Stomach smooth muscle (tissue), 2 donors: Measurements from ENCODE around the gene RPL13.

Experiments used
- H3K27ac ChIP-seq: one replicate; pipeline ENCODE4 v1.7.0; 2013; ENCODE audit warnings: mild to moderate bottlenecking, low read length, inconsistent platforms
- H3K27me3 ChIP-seq, 2 donors: one replicate each; pipeline ENCODE4 v1.7.0; 2013; ENCODE audit warnings: low read length in 2 of 2; ENCODE audit not compliant: insufficient read depth in 2 of 2, control insufficient read depth in 1 of 2
- H3K36me3 ChIP-seq, 2 donors: one replicate each; pipeline ENCODE4 v1.7.0; 2013; ENCODE audit warnings: low read length in 2 of 2; ENCODE audit not compliant: control insufficient read depth in 2 of 2, insufficient read depth in 2 of 2
- H3K4me1 ChIP-seq: one replicate; pipeline ENCODE4 v1.7.0; 2013; ENCODE audit warnings: low read length; ENCODE audit not compliant: control insufficient read depth, insufficient read depth
- H3K4me3 ChIP-seq, 2 donors: one replicate each; pipeline ENCODE4 v1.7.0; 2013; ENCODE audit warnings: low read length in 2 of 2
- H3K9ac ChIP-seq, 2 donors: one replicate each; pipeline ENCODE4 v1.7.0; 2013; ENCODE audit warnings: low read length in 2 of 2, mild to moderate bottlenecking in 1 of 2
- H3K9me3 ChIP-seq, 2 donors: one replicate each; pipeline ENCODE4 v1.7.0; 2013; ENCODE audit warnings: low read length in 2 of 2; ENCODE audit not compliant: control insufficient read depth in 2 of 2
- donor health status: healthy.
- donor health status: Pancreatic carcinoma.

RPL13 gene

DNA sequence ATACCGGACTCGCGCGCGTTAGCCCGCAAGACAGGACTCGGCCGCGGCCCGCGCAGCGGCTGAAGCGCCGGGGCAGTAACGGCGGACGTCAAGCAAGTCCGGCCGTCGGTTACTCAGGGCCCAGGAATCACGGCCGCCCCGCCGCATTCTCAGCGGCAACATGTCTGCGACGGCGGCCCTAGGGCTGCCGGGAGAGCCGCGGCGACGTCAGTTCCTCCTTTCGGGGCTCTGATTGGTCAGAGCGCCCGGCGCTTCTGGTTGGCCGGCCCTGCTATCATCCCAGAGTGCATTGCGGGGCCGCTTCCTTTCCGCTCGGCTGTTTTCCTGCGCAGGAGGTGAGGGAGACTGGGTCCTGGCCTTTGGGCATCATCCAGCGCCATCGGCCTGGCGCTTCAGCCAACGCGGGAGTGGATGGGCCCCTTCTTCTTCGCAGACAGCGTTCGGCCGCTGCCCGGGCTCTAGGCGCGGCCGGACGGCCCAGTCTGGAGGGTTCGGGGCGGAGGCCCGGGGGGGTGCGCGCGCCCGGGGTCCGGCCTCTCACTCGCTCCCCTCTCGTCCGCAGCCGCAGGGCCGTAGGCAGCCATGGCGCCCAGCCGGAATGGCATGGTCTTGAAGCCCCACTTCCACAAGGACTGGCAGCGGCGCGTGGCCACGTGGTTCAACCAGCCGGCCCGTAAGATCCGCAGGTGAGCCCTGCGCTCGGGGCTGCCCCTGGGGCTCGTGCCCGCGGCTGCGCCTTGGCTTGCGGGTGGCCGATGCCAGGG lies at the start of gene RPL13:
Gene RPL13, plus strand, starts transcription at position 305 of the 764 bp plus-strand sequence. Its CDS starts 278 bp downstream, at position 583.
- H3K27me3 ChIP-seq = no peaks in the 10 kb centered on the region
- H3K4me1 ChIP-seq = peaks cover 37% of the 10 kb centered on the region
- peak within 1 kb of the TSS; percentile 93 to 96 for H3K9ac ChIP-seq
- peak within 1 kb of the TSS; percentile 95 for H3K27ac ChIP-seq
- no peaks in the 10 kb centered on the region for H3K9me3 ChIP-seq
- H3K36me3 ChIP-seq = peaks cover 35 to 48% of the 10 kb centered on the region in 2 donors
- H3K4me3 ChIP-seq = peak within 1 kb of the TSS; percentile 84 to 90

- H3K36me3 ChIP-seq = peaks cover 19 to 23% of the 10 kb centered on the region in 2 donors
- H3K27ac ChIP-seq = no peak overlapping the region
- H3K9ac ChIP-seq = no peak overlapping the region
- H3K27me3 ChIP-seq = no peaks in the 10 kb centered on the region
- peaks cover 26% of the 10 kb centered on the region for H3K4me1 ChIP-seq
- no peaks in the 10 kb centered on the region for H3K9me3 ChIP-seq
- no peak overlapping the region for H3K4me3 ChIP-seq
Observed at GRCh38 chr16:89511374-89511773, 49.1 kb upstream of the RPL13 start.

GRCh38 chr16:89512453-89512852 lies 48.0 kb upstream of the RPL13 start:
- no peak overlapping the region for H3K9ac ChIP-seq
- H3K27ac ChIP-seq = no peak overlapping the region
- no peak overlapping the region for H3K4me3 ChIP-seq
- peaks cover 18% of the 10 kb centered on the region for H3K4me1 ChIP-seq
- H3K36me3 ChIP-seq = peaks cover 25 to 30% of the 10 kb centered on the region in 2 donors
- H3K27me3 ChIP-seq = no peaks in the 10 kb centered on the region
- H3K9me3 ChIP-seq = no peaks in the 10 kb centered on the region

DNA sequence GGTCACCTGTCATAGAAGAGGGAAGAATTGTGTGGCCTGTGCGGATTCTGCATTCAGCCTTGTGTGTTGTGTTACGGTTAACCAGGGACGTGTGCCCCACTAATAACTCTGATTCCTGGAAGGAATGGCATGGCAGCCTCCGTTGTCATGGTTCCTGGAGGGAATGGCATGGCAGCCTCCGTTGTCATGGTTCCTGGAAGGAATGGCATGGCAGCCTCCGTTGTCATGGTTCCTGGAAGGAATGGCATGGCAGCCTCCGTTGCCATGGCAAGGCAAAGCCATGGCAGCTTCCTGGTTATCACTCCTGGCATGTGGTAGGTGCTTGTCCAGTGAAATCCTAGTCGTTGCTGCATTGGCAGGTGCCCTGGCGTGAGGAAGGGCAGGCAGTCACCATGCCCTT lies 43.4 kb upstream of the RPL13 start:
- no peak overlapping the region for H3K9ac ChIP-seq
- no peaks in the 10 kb centered on the region for H3K27me3 ChIP-seq
- H3K4me1 ChIP-seq = no peaks in the 10 kb centered on the region
- H3K4me3 ChIP-seq = no peak overlapping the region
- no peak overlapping the region for H3K27ac ChIP-seq
- no peaks in the 10 kb centered on the region for H3K9me3 ChIP-seq
- H3K36me3 ChIP-seq = peaks cover 37 to 38% of the 10 kb centered on the region in 2 donors

DNA sequence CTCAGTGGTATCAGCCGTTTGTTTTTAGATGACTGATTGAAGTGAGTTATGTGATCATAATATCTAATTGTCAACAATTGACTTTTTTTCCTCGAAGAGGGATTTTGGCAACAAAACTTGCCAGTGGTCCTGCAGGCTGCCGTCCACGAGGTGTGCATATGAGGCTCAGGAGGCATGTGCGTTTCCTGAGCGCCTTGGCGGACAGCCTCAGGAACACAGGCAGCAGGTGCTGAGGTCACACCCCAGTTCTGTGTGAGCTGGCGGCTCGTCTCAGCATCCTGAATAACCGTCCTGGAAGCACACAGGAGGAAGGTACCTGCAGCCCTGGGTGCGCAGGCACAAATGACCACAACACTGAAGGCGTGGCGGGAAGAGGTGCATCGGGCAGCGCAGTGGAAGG lies 40.6 kb upstream of the RPL13 start:
- no peaks in the 10 kb centered on the region for H3K27me3 ChIP-seq
- H3K4me3 ChIP-seq = no peak overlapping the region
- no peaks in the 10 kb centered on the region for H3K4me1 ChIP-seq
- H3K36me3 ChIP-seq = peaks cover 34 to 43% of the 10 kb centered on the region in 2 donors
- H3K9me3 ChIP-seq = no peaks in the 10 kb centered on the region
- no peak overlapping the region for H3K9ac ChIP-seq
- H3K27ac ChIP-seq = no peak overlapping the region

DNA sequence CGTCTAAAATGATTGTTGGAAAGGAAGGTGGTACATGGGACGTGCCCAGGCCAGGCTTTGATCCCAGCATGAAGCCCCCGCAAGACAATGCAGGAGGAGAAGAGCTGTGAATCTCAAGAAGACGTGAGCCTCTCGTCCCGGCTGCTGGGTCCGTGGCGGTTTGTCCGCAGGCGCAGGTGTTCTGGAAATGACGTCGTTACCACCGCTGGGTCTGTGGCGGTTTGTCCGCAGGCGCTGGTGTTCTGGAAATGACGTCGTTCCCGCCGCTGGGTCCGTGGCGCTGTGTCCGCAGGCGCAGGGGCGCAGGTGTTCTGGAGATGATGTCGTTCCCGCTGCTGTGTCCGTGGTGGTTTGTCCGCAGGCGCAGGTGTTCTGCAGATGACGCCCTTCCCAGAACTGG lies 38.2 kb upstream of the RPL13 start:
- Histone ChIP-seq H3K9ac (no peak overlapping the region), H3K27me3 (no peaks in the 10 kb centered on the region), H3K36me3 (peaks cover 43 to 53% of the 10 kb centered on the region in 2 donors), H3K27ac (no peak overlapping the region), H3K4me1 (no peaks in the 10 kb centered on the region), H3K4me3 (no peak overlapping the region), H3K9me3 (no peaks in the 10 kb centered on the region)

GRCh38 chr16:89523680-89524344 lies 36.7 kb upstream of the RPL13 start:
- Histone ChIP-seq H3K4me1 (no peaks in the 10 kb centered on the region), H3K9ac (no peak overlapping the region), H3K4me3 (no peak overlapping the region), H3K36me3 (peaks cover 40 to 49% of the 10 kb centered on the region in 2 donors), H3K27me3 (no peaks in the 10 kb centered on the region), H3K27ac (no peak overlapping the region), H3K9me3 (no peaks in the 10 kb centered on the region)

DNA sequence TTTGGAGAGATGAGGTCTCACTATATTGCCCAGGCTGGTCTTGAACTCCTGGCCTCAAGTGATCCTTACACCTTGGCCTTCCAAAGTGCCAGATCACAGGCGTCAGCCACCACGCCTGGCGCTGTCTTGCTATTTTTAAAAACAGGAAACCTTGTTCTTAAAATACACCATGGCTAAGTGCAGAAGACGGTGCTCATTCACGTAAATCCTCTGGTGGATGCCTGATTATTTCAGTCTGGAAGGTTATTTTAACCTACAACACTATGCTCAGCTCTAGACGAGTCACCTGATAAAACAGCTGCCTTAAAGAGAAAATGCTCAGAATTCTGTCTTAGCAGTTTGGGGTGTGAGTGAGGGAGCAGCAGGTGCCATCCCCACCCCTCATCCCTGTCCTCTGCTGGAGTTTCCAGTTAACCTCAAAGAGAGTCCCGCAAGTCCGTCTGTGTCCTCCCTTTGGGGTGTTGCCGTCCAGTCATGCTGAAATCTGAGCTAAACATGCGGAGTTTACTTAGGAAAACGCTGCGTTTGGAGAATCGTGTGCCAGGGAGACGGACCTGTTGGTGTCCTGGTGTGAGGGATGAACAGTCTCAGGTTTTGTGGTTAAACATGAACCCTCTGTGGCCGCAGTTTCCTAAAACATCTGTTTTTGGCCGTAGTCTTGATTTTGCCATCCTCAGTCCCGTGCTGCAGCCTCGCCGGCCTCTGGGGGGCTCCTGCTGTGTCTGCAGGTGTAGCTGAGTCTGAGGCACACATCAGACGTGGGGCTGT lies 35.2 kb upstream of the RPL13 start:
- peaks cover 42 to 53% of the 10 kb centered on the region in 2 donors for H3K36me3 ChIP-seq
- no peak overlapping the region for H3K9ac ChIP-seq
- no peaks in the 10 kb centered on the region for H3K27me3 ChIP-seq
- no peak overlapping the region for H3K4me3 ChIP-seq
- no peaks in the 10 kb centered on the region for H3K4me1 ChIP-seq
- no peaks in the 10 kb centered on the region for H3K9me3 ChIP-seq
- no peak overlapping the region for H3K27ac ChIP-seq

- no peak overlapping the region for H3K9ac ChIP-seq
- peaks cover 51 to 53% of the 10 kb centered on the region in 2 donors for H3K36me3 ChIP-seq
- no peak overlapping the region for H3K4me3 ChIP-seq
- no peak overlapping the region for H3K27ac ChIP-seq
- H3K27me3 ChIP-seq = no peaks in the 10 kb centered on the region
- no peaks in the 10 kb centered on the region for H3K9me3 ChIP-seq
- no peaks in the 10 kb centered on the region for H3K4me1 ChIP-seq
Observed at GRCh38 chr16:89529097-89529496, 31.4 kb upstream of the RPL13 start.

- H3K27ac ChIP-seq = no peak overlapping the region
Observed at GRCh38 chr16:89530401-89531381, 29.8 kb upstream of the RPL13 start.

More at GRCh38 chr16:89530401-89531381, 29.8 kb upstream of the RPL13 start:
- Histone ChIP-seq H3K4me1 (no peaks in the 10 kb centered on the region), H3K9ac (no peak overlapping the region), H3K9me3 (no peaks in the 10 kb centered on the region), H3K4me3 (no peak overlapping the region), H3K36me3 (peaks cover 51 to 56% of the 10 kb centered on the region in 2 donors), H3K27me3 (no peaks in the 10 kb centered on the region)
